CD4-positive, alpha-beta T cell (primary cell): ENCODE results near the gene MS4A1. TPM values are rescaled to one million over a fixed set of nuclear protein-coding genes. Genes with fewer than 3 reads are reported as not detected.
A peak's percentile ranks its signal among the peaks of the same experiment; 100 is the strongest.

Experiments
- ATAC-seq: fragments of 200-7000 bp; cut with Tn5 transposase; one replicate; pipeline ENCODE4 v1.10.0; 2022; ENCODE audit warnings: mild to moderate bottlenecking; ENCODE audit not compliant: poor library complexity
- CTCF ChIA-PET: fragments of 350-600 bp; sonication (Branson Sonifier 250); formaldehyde crosslinking; loops from one replicate; lab custom pipeline; 2021; ENCODE audit warnings: antibody characterized with exemption, inconsistent platforms; lab: Charles Lee
- POLR2A ChIA-PET: fragments of 350-600 bp; sonication (Branson Sonifier 250); formaldehyde crosslinking; loops from one replicate; lab custom pipeline; 2021; ENCODE audit warnings: antibody characterized with exemption, inconsistent platforms; lab: Charles Lee
- DNase-seq, 14 experiments: peaks; one replicate each; pipeline ENCODE4 v3.0.0-alpha.2; 2013 to 2020; ENCODE audit warnings: mixed read lengths in 2 of 14
- H3K27ac ChIP-seq, 2 donors: one replicate each; pipeline versions ENCODE4 v1.5.1 to v1.7.0; 2013; ENCODE audit warnings: low read length in 2 of 2, low read depth in 1 of 2, mild to moderate bottlenecking in 1 of 2
- H3K27me3 ChIP-seq, 2 experiments: 1 replicate in 1 of 2; 2 replicates in 1 of 2; pipeline versions ENCODE4 v1.6.1 to v1.7.0; 2013; ENCODE audit warnings: low read length in 2 of 2, control low read depth in 1 of 2, mild to moderate bottlenecking in 1 of 2, moderate library complexity in 1 of 2; ENCODE audit not compliant: insufficient read depth in 2 of 2, control insufficient read depth in 1 of 2
- H3K36me3 ChIP-seq: one replicate; pipeline ENCODE4 v1.6.1; 2013; ENCODE audit warnings: low read length, control low read depth; ENCODE audit not compliant: insufficient read depth
- H3K4me1 ChIP-seq: one replicate; pipeline ENCODE4 v1.6.1; 2013; ENCODE audit warnings: low read length, control low read depth; ENCODE audit not compliant: insufficient read depth
- H3K4me3 ChIP-seq: one replicate; pipeline ENCODE4 v1.5.1; 2013; ENCODE audit warnings: mild to moderate bottlenecking, low read length, moderate library complexity
- H3K9me3 ChIP-seq, 2 experiments: 1 replicate in 1 of 2; 2 replicates in 1 of 2; pipeline versions ENCODE4 v1.6.1 to v1.7.0; 2013; ENCODE audit warnings: low read length in 2 of 2, mild to moderate bottlenecking in 2 of 2, control low read depth in 1 of 2, moderate library complexity in 1 of 2; ENCODE audit not compliant: control insufficient read depth in 1 of 2, insufficient read depth in 1 of 2
- H3K27ac Mint-ChIP-seq: one replicate; pipeline ENCODE4 v1.8.0; 2020; ENCODE audit warnings: mixed read lengths
- H3K27me3 Mint-ChIP-seq: one replicate; pipeline ENCODE4 v1.8.0; 2021; ENCODE audit warnings: mixed read lengths
- H3K36me3 Mint-ChIP-seq: one replicate; pipeline ENCODE4 v1.8.0; 2021; ENCODE audit warnings: low read depth, mixed read lengths
- H3K4me1 Mint-ChIP-seq: one replicate; pipeline ENCODE4 v1.8.0; 2021; ENCODE audit warnings: low read depth, mixed read lengths
- H3K4me3 Mint-ChIP-seq: one replicate; pipeline ENCODE4 v1.8.0; 2020; ENCODE audit warnings: mild to moderate bottlenecking, mixed read lengths
- H3K9me3 Mint-ChIP-seq: one replicate; pipeline ENCODE4 v1.8.0; 2020; ENCODE audit warnings: mixed read lengths
- CTCF ChIP-seq: fragments of 200-600 bp; IDR thresholded peaks from one replicate; pipeline ENCODE4 v1.8.0; 2022; ENCODE audit warnings: antibody characterized with exemption, mild to moderate bottlenecking
- intact Hi-C, 2 experiments: fragments of 100-400 bp; cut with DNase I in 1 of 2; cut with micrococcal nuclease in 1 of 2; formaldehyde crosslinking; loops; one replicate each; pipeline versions ENCODE4 v1.15.1 to v1.9.0; 2023 to 2025; cut with DNase I, micrococcal nuclease
- total RNA-seq, 174 experiments: library from RNA in 2 of 174; stranded (reverse) in 2 of 174; gene quantifications; one replicate each; pipeline ENCODE4 v1.2.3 and lab custom pipeline; 2021 to 2026

MS4A1 gene
- total RNA-seq, 2 experiments from 2014 or later: 0.75 to 0.82 TPM

- Histone ChIP-seq H3K36me3 (no peaks in the 10 kb centered on the region), H3K4me1 (no peaks in the 10 kb centered on the region), H3K27me3 (no peaks in the 10 kb centered on the region), H3K27ac (no peak overlapping the region), H3K9me3 (no peaks in the 10 kb centered on the region), H3K4me3 (no peak overlapping the region)
- intact Hi-C loops: loop anchor here in 1 of 2 experiments (5.0 kb wide), 1 partner anchor 120 kb away; no protein-coding TSS in a partner anchor
- ChIA-PET CTCF (no interaction called here), POLR2A (no interaction called here)
- Mint-ChIP-seq H3K4me3 (no peak overlapping the region), H3K4me1 (peaks cover 4% of the 10 kb centered on the region), H3K27ac (no peak overlapping the region), H3K36me3 (no peaks in the 10 kb centered on the region), H3K27me3 (no peaks in the 10 kb centered on the region), H3K9me3 (no peaks in the 10 kb centered on the region)
- TF ChIP-seq CTCF: no peak
- DNase-seq (peak in 2 of 14 experiments; percentile 5 to 13), ATAC-seq (no peak)
Observed at GRCh38 chr11:60482361-60482760, 26.7 kb downstream of the MS4A1 start.

- ChIA-PET POLR2A (no interaction called here), CTCF (no interaction called here)
- no peak overlapping the region for H3K27ac ChIP-seq
- Mint-ChIP-seq H3K4me3 (no peak overlapping the region), H3K27me3 (no peaks in the 10 kb centered on the region), H3K36me3 (no peaks in the 10 kb centered on the region), H3K4me1 (peaks cover 4% of the 10 kb centered on the region), H3K27ac (no peak overlapping the region), H3K9me3 (no peaks in the 10 kb centered on the region)
- no peaks in the 10 kb centered on the region for H3K27me3 ChIP-seq
- H3K9me3 ChIP-seq: no peaks in the 10 kb centered on the region
- peak in 3 of 14 experiments; percentile 36 to 50 (median 38) for DNase-seq
- H3K4me1 ChIP-seq: no peaks in the 10 kb centered on the region
- ATAC-seq: peak; percentile 34
- intact Hi-C loops: loop anchor here in 1 of 2 experiments (5.0 kb wide), 1 partner anchor 124 kb away; no protein-coding TSS in a partner anchor
- H3K36me3 ChIP-seq: no peaks in the 10 kb centered on the region
- no peak for TF ChIP-seq CTCF
- H3K4me3 ChIP-seq: no peak overlapping the region
Observed at GRCh38 chr11:60485987-60486386, 30.3 kb downstream of the MS4A1 start.

GRCh38 chr11:60492488-60493009 is 36.9 kb downstream of the MS4A1 start, which contains the start of gene MS4A12:
Gene MS4A12, plus strand, starts transcription at chr11:60492778. Its CDS starts 4,541 bp downstream, at chr11:60497319.
- no peak within 1 kb of the TSS for H3K4me3 Mint-ChIP-seq
- H3K27me3 Mint-ChIP-seq: peaks cover 16% of the 10 kb centered on the region
- TF ChIP-seq CTCF: no peak
- POLR2A ChIA-PET: no interaction called here
- CTCF ChIA-PET: interaction anchor here (0.7 kb wide), 1 partner anchor 16 kb away, joined by 3 read pairs; no protein-coding TSS in a partner anchor
- H3K36me3 Mint-ChIP-seq: no peaks in the 10 kb centered on the region
- no peak for ATAC-seq
- no peaks in the 10 kb centered on the region for H3K27me3 ChIP-seq
- no peak within 1 kb of the TSS for H3K4me3 ChIP-seq
- H3K27ac Mint-ChIP-seq: no peak within 1 kb of the TSS
- no peak for DNase-seq
- no peaks in the 10 kb centered on the region for H3K9me3 Mint-ChIP-seq
- intact Hi-C loops: no loop called here
- H3K27ac ChIP-seq: no peak within 1 kb of the TSS
- H3K36me3 ChIP-seq: no peaks in the 10 kb centered on the region
- no peaks in the 10 kb centered on the region for H3K4me1 Mint-ChIP-seq
- H3K4me1 ChIP-seq: no peaks in the 10 kb centered on the region
- H3K9me3 ChIP-seq: no peaks in the 10 kb centered on the region
